ENCODE results near the gene IGFL2. TPM values are rescaled to one million over a fixed set of nuclear protein-coding genes. Genes with fewer than 3 reads are reported as not detected.
"Not testable (repeated sequence)": the region's sequence is repeated elsewhere in the genome, so short reads cannot be mapped to it uniquely, and the experiment has no call there.

Gene IGFL2
- not detected for total RNA-seq

DNA sequence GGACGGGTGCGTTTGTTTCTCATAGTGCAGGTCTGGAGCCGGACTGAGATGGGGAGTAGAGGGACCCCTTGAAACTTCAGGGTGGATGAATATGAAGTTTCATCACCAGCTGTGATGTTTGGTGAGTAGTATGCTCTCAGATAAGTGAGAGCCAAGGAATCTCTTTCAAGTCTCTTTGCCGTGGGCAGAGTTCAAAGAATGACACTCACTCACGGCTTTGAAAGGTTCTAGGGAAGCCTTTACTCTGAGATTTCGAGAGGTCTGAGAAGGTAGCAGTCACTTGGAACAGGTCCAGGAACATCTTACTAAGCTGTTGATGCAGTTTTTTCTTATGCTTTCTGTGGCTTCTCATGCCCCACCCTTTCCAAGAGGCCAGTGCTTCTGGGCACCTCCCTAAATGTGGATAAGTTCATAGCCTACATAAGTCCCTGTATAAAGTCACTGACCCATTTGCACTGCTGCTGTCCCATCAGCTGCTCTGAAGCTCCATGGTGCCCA lies at the start of gene IGFL2:
Gene IGFL2 (plus strand): TSS at position 448 of the 498 bp plus-strand sequence. CDS start 41 bp downstream, at position 489.
- intact Hi-C loops (cut with DNase I) = no loop called here
- Histone ChIP-seq H3K4me1 (no peaks in the 10 kb centered on the region), H3K27ac (no peak within 1 kb of the TSS), H3K27me3 (no peaks in the 10 kb centered on the region), H3K4me3 (no peak within 1 kb of the TSS), H3K9me3 (no peaks in the 10 kb centered on the region), H3K36me3 (no peaks in the 10 kb centered on the region)
- no peak for TF ChIP-seq CTCF (IDR thresholded peaks at IDR 0.05)
- DNase-seq (ENCODE audit: low spot score in 2 of 2) = no peak

- no peaks in the 10 kb centered on the region for H3K27me3 ChIP-seq
- H3K27ac ChIP-seq = no peak overlapping the region
- no peak for TF ChIP-seq CTCF (IDR thresholded peaks at IDR 0.05)
- intact Hi-C loops (cut with DNase I) = no loop called here
- no peaks in the 10 kb centered on the region for H3K4me1 ChIP-seq
- peaks cover 0 to 6% of the 10 kb centered on the region in 2 donors for H3K9me3 ChIP-seq
- no peaks in the 10 kb centered on the region for H3K36me3 ChIP-seq
- no peak overlapping the region for H3K4me3 ChIP-seq
- no peak for DNase-seq (ENCODE audit: low spot score in 2 of 2)
Measured at GRCh38 chr19:46100344-46100743, 47.7 kb upstream of the IGFL2 start.

- H3K4me1 ChIP-seq = no peaks in the 10 kb centered on the region
- no peaks in the 10 kb centered on the region for H3K27me3 ChIP-seq
- no peaks in the 10 kb centered on the region for H3K36me3 ChIP-seq
- DNase-seq (ENCODE audit: low spot score in 2 of 2) = no peak
- TF ChIP-seq CTCF (IDR thresholded peaks at IDR 0.05) = no peak
- H3K27ac ChIP-seq = no peak overlapping the region
- no peak overlapping the region for H3K4me3 ChIP-seq
- peaks cover 0 to 6% of the 10 kb centered on the region in 2 donors for H3K9me3 ChIP-seq
- intact Hi-C loops (cut with DNase I) = no loop called here
Measured at GRCh38 chr19:46101293-46101692, 46.7 kb upstream of the IGFL2 start.

GRCh38 chr19:46102333-46102732 lies 45.7 kb upstream of the IGFL2 start:
- H3K4me1 ChIP-seq; H3K9me3 ChIP-seq; H3K36me3 ChIP-seq; H3K4me3 ChIP-seq; H3K27ac ChIP-seq; DNase-seq (ENCODE audit: low spot score in 2 of 2); H3K27me3 ChIP-seq; intact Hi-C loops (cut with DNase I): not testable (repeated sequence)

DNA sequence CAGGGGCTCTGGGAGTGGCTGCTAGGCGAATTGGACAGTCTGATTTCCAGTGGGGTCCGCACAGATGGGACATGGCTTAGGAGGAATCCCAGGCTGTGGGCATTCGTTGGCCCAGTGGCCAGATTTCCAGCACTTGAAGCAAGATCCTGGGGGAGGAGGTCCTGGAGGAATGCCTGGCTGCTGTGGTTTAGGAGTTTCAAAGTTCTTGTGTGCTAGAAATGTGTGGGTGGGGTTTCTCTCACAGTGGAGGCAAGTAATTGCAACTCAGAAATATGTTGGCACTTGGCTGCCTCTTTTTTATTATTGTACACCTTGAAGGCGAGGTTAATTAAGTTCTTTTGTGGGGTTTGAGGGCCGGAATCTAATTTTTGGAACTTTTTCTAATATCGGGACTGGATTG lies 40.7 kb upstream of the IGFL2 start:
- intact Hi-C loops (cut with DNase I) = no loop called here
- TF ChIP-seq CTCF (IDR thresholded peaks at IDR 0.05) = no peak
- no peak for DNase-seq (ENCODE audit: low spot score in 2 of 2)
- no peaks in the 10 kb centered on the region for H3K36me3 ChIP-seq
- H3K4me3 ChIP-seq = no peak overlapping the region
- H3K9me3 ChIP-seq = no peaks in the 10 kb centered on the region
- H3K4me1 ChIP-seq = no peaks in the 10 kb centered on the region
- no peak overlapping the region for H3K27ac ChIP-seq
- H3K27me3 ChIP-seq = no peaks in the 10 kb centered on the region

DNA sequence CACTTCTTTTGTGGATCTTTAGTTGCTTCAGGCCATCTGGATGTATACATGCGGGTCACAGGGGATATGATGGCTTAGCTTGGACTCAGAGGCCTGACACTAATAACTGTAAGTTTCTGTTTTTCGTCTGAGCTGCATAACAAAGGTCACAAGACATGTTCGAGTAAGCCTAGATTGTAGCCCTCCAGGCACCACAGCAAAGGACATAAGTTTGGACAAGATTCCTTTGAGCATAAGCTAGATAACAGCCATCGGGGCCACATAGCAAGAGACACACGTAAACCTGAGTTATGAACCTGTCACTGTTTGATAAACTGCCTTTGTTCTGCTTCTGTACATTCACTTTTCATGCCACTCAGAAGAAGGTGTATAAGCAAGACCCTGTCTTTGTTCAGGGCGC lies 38.2 kb upstream of the IGFL2 start:
- no peak overlapping the region for H3K27ac ChIP-seq
- no peak overlapping the region for H3K4me3 ChIP-seq
- H3K36me3 ChIP-seq = no peaks in the 10 kb centered on the region
- intact Hi-C loops (cut with DNase I) = no loop called here
- no peaks in the 10 kb centered on the region for H3K27me3 ChIP-seq
- DNase-seq (ENCODE audit: low spot score in 2 of 2) = no peak
- no peaks in the 10 kb centered on the region for H3K4me1 ChIP-seq
- H3K9me3 ChIP-seq = no peaks in the 10 kb centered on the region
- no peak for TF ChIP-seq CTCF (IDR thresholded peaks at IDR 0.05)

Data from ascending aorta (tissue), 2 donors.